Adipocyte (in vitro differentiated cells): ENCODE measurements around the gene ZDHHC4.

Source experiments
- DNase-seq: peaks from one replicate; pipeline ENCODE4 v3.0.0-alpha.2; 2015; ENCODE audit warnings: low read depth
- H3K27me3 ChIP-seq: replicated peaks from 2 replicates; pipeline ENCODE4 v1.7.0; 2013; ENCODE audit warnings: mild to moderate bottlenecking, low read length, moderate library complexity; ENCODE audit not compliant: control insufficient read depth, insufficient read depth
- H3K36me3 ChIP-seq: 2 replicates; pipeline ENCODE4 v1.7.0; 2013; ENCODE audit warnings: low read length, mild to moderate bottlenecking, moderate library complexity; ENCODE audit not compliant: control insufficient read depth, insufficient read depth, severe bottlenecking
- H3K4me1 ChIP-seq: 2 replicates; pipeline ENCODE4 v1.7.0; 2013; ENCODE audit warnings: mild to moderate bottlenecking, low read length, moderate library complexity; ENCODE audit not compliant: control insufficient read depth, insufficient read depth
- H3K4me3 ChIP-seq: 2 replicates; pipeline ENCODE4 v1.7.0; 2013; ENCODE audit warnings: mild to moderate bottlenecking, low read length, moderate library complexity
- H3K9ac ChIP-seq: 2 replicates; pipeline ENCODE4 v1.7.0; 2013; ENCODE audit warnings: mild to moderate bottlenecking, low read length, moderate library complexity
- H3K9me3 ChIP-seq: 2 replicates; pipeline ENCODE4 v1.7.0; 2013; ENCODE audit warnings: mild to moderate bottlenecking, low read length, moderate library complexity; ENCODE audit not compliant: control insufficient read depth

Gene ZDHHC4

GRCh38 chr7:6608794-6609193, 31.5 kb downstream of the ZDHHC4 start:
- Histone ChIP-seq H3K9me3 (no peaks in the 10 kb centered on the region), H3K4me1 (no peaks in the 10 kb centered on the region), H3K36me3 (peaks cover 15% of the 10 kb centered on the region), H3K9ac (no peak overlapping the region), H3K27me3 (peaks cover 4% of the 10 kb centered on the region), H3K4me3 (no peak overlapping the region)
- no peak for DNase-seq

DNA sequence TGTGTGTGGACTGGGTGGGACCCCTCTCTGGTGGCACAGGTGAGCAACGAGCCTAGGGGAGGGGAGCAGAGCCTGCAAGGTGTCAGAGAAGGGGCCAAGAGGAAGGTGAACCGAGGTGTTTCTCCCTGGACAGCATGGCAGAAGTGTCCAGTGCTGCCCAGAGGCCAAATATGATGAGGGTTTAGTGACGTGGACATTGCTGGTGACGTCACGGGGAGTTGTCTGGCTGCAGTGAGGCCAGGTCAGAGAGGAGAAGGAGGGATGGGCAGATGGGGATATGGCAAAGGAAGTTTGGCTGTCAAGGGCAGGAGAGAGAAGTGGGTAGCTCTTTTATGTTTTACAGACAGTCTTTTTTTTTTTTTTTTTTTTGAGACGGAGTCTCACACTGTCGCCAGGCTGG, 35.6 kb downstream of the ZDHHC4 start:
- H3K4me1 ChIP-seq = no peaks in the 10 kb centered on the region
- H3K9me3 ChIP-seq = no peaks in the 10 kb centered on the region
- H3K9ac ChIP-seq = no peak overlapping the region
- peaks cover 31% of the 10 kb centered on the region for H3K27me3 ChIP-seq
- peaks cover 5% of the 10 kb centered on the region for H3K36me3 ChIP-seq
- no peak overlapping the region for H3K4me3 ChIP-seq
- no peak for DNase-seq

- Histone ChIP-seq H3K36me3 (no peaks in the 10 kb centered on the region), H3K9ac (no peak overlapping the region), H3K27me3 (peaks cover 31% of the 10 kb centered on the region), H3K4me1 (no peaks in the 10 kb centered on the region), H3K4me3 (no peak overlapping the region), H3K9me3 (no peaks in the 10 kb centered on the region)
- no peak for DNase-seq
Observed at GRCh38 chr7:6613706-6614105, 36.5 kb downstream of the ZDHHC4 start.

- Histone ChIP-seq H3K36me3 (no peaks in the 10 kb centered on the region), H3K9ac (no peak within 1 kb of the TSS), H3K4me1 (no peaks in the 10 kb centered on the region), H3K9me3 (no peaks in the 10 kb centered on the region), H3K27me3 (peaks cover 39% of the 10 kb centered on the region), H3K4me3 (no peak within 1 kb of the TSS)
- peak; percentile 54 for DNase-seq
Observed at GRCh38 chr7:6614953-6615722, 37.9 kb downstream of the ZDHHC4 start, which contains the start of gene ZNF853. TSS of gene ZNF853 (plus strand) at chr7:6615610. CDS start at chr7:6616175, 565 bp downstream.

DNA sequence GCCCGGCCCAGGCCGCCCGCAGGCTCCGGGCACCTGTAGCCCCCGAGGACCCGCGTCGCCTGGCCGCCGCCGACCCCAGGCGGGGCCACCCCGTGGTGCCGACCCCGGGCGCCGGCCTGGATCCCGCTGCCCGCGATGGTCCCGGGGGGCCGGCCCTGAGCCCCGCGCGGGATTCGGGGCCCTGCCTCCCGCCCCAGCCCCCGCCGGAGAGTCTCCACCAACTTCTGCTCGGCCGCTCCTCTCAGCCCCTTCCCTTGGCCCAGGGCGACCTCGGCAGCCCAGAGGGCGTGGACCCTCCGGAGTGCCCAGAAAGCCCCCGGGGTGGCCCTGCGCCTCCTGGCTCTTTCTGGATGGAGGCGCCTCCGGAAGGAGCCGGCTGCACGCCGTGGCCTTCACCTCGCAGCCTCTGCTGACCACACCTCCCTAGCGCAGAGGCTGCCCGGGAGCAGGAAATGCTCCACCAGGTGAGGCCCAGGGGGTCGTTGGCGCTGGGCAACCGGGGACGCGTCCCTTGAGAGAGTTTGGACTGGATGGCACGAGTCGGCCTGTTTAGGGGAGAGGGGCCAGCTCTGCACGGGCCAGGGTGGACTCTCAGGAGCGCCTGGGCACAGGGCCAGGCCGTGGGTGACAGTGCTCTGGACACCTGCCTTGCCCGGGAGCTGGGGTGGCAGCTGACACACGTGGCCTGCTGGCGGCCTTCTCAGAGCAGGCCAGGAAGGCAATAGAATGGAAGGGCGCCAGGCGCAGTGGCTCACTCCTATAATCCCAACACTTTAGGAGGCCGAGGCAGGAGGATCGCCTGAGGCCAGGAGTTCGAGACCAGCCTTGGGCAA, 38.7 kb downstream of the ZDHHC4 start:
- peaks cover 46% of the 10 kb centered on the region for H3K27me3 ChIP-seq
- H3K4me3 ChIP-seq = no peak overlapping the region
- no peaks in the 10 kb centered on the region for H3K4me1 ChIP-seq
- no peaks in the 10 kb centered on the region for H3K36me3 ChIP-seq
- no peaks in the 10 kb centered on the region for H3K9me3 ChIP-seq
- no peak overlapping the region for H3K9ac ChIP-seq
- DNase-seq = peak; percentile 31

GRCh38 chr7:6616854-6617643, 39.8 kb downstream of the ZDHHC4 start:
- Histone ChIP-seq H3K4me1 (no peaks in the 10 kb centered on the region), H3K36me3 (no peaks in the 10 kb centered on the region), H3K4me3 (no peak overlapping the region), H3K9me3 (no peaks in the 10 kb centered on the region), H3K9ac (no peak overlapping the region), H3K27me3 (peaks cover 46% of the 10 kb centered on the region)
- DNase-seq = no peak

- Histone ChIP-seq H3K4me1 (no peaks in the 10 kb centered on the region), H3K4me3 (no peak overlapping the region), H3K9ac (no peak overlapping the region), H3K36me3 (no peaks in the 10 kb centered on the region), H3K27me3 (peaks cover 50% of the 10 kb centered on the region), H3K9me3 (no peaks in the 10 kb centered on the region)
- peak; percentile 19 for DNase-seq
Observed at GRCh38 chr7:6618621-6619020, 41.4 kb downstream of the ZDHHC4 start.

GRCh38 chr7:6619961-6620360, 42.7 kb downstream of the ZDHHC4 start:
- no peaks in the 10 kb centered on the region for H3K9me3 ChIP-seq
- H3K27me3 ChIP-seq = peaks cover 42% of the 10 kb centered on the region
- H3K9ac ChIP-seq = no peak overlapping the region
- H3K4me3 ChIP-seq = no peak overlapping the region
- H3K36me3 ChIP-seq = no peaks in the 10 kb centered on the region
- no peak for DNase-seq
- H3K4me1 ChIP-seq = no peaks in the 10 kb centered on the region

GRCh38 chr7:6621195-6622133, 44.2 kb downstream of the ZDHHC4 start:
- Histone ChIP-seq H3K4me1 (no peaks in the 10 kb centered on the region), H3K4me3 (no peak overlapping the region), H3K9ac (no peak overlapping the region), H3K36me3 (no peaks in the 10 kb centered on the region), H3K27me3 (peaks cover 35% of the 10 kb centered on the region), H3K9me3 (no peaks in the 10 kb centered on the region)
- no peak for DNase-seq

- Histone ChIP-seq H3K4me3 (no peak overlapping the region), H3K9ac (no peak overlapping the region), H3K4me1 (no peaks in the 10 kb centered on the region), H3K9me3 (no peaks in the 10 kb centered on the region), H3K27me3 (peaks cover 29% of the 10 kb centered on the region), H3K36me3 (no peaks in the 10 kb centered on the region)
- DNase-seq = no peak
Observed at GRCh38 chr7:6622134-6622710, 45.0 kb downstream of the ZDHHC4 start.
